Uterus (tissue), 4 donors: ENCODE results near the gene RBMS3. TPM values are rescaled to one million over a fixed set of nuclear protein-coding genes. Genes with fewer than 3 reads are reported as not detected.
A peak's percentile ranks its signal among the peaks of the same experiment; 100 is the strongest.
"Not testable (repeated sequence)": the region's sequence is repeated elsewhere in the genome, so short reads cannot be mapped to it uniquely, and the experiment has no call there.

Source experiments
- DNase-seq, 2 donors: peaks; one replicate each; pipeline ENCODE4 v3.0.0-alpha.2; 2019 to 2020
- H3K27ac ChIP-seq, 2 donors: fragments of 200-600 bp; sonication (generic); 1 replicate in 1 of 2; 2 replicates in 1 of 2; pipeline ENCODE4 v1.5.1; 2016 to 2018
- H3K27me3 ChIP-seq, 2 donors: fragments of 200-600 bp; sonication (generic); one replicate each; pipeline ENCODE4 v1.5.1; 2018 to 2019; ENCODE audit warnings: control low read depth in 1 of 2
- H3K36me3 ChIP-seq, 2 donors: fragments of 200-600 bp; sonication (generic); one replicate each; pipeline ENCODE4 v1.5.1; 2019; ENCODE audit warnings: control low read depth in 1 of 2
- H3K4me1 ChIP-seq, 2 donors: fragments of 200-600 bp; sonication (generic); one replicate each; pipeline ENCODE4 v1.5.1; 2018 to 2019; ENCODE audit warnings: control low read depth in 1 of 2
- H3K4me3 ChIP-seq, 2 donors: fragments of 200-600 bp; sonication (generic); 1 replicate in 1 of 2; 2 replicates in 1 of 2; pipeline ENCODE4 v1.5.1; 2018 to 2019; ENCODE audit warnings: mild to moderate bottlenecking in 1 of 2
- H3K9me3 ChIP-seq, 2 donors: fragments of 200-600 bp; sonication (generic); one replicate each; pipeline ENCODE4 v1.5.1; 2019; ENCODE audit warnings: control low read depth in 1 of 2
- CTCF ChIP-seq, 4 experiments: fragments of 200-600 bp in 2 of 4; fragments of 450-650 bp in 2 of 4; sonication (generic) in 2 of 4; IDR thresholded peaks; one replicate each; pipeline ENCODE4 v1.5.1; 2016 to 2019; ENCODE audit warnings: antibody characterized with exemption in 4 of 4, mild to moderate bottlenecking in 2 of 4, moderate library complexity in 1 of 4
- POLR2A ChIP-seq, 2 donors: fragments of 450-650 bp; IDR thresholded peaks; one replicate each; pipeline ENCODE4 v1.6.1; 2016; ENCODE audit warnings: antibody characterized with exemption in 2 of 2, mild to moderate bottlenecking in 1 of 2, moderate library complexity in 1 of 2
- intact Hi-C: fragments of 100-400 bp; cut with DNase I; formaldehyde crosslinking; loops from one replicate; pipeline ENCODE4 v1.15.1; 2023; ENCODE audit warnings: low total_unique reads
- total RNA-seq, 4 donors: library from RNA; depleted of rRNA in 3 of 4; stranded (reverse); fragments of >200 nt in 3 of 4; gene quantifications; one replicate each; pipeline versions ENCODE4 v1.1.0 to v1.2.4, GENCODE V29; 2014 to 2023
- donor health status: DM: yes; HTN: yes; CAD: no.

RBMS3 gene
- total RNA-seq, 4 donors from 2014 or later = 45.9 to 113 (median 75.4) TPM

- Histone ChIP-seq H3K4me3 (no peak overlapping the region), H3K36me3 (no peaks in the 10 kb centered on the region), H3K27ac (no peak overlapping the region), H3K27me3 (no peaks in the 10 kb centered on the region), H3K4me1 (no peaks in the 10 kb centered on the region), H3K9me3 (no peaks in the 10 kb centered on the region)
- TF ChIP-seq CTCF (IDR thresholded peaks at IDR 0.05) (peak; percentile 62 to 75 (median 70)), POLR2A (IDR thresholded peaks at IDR 0.05) (no peak)
- intact Hi-C loops = no loop called here
- DNase-seq = peak; percentile 49 to 69
Measured at GRCh38 chr3:30042274-30042859, 761.5 kb downstream of the RBMS3 start.

GRCh38 chr3:30042916-30043555 is 762.2 kb downstream of the RBMS3 start:
- Histone ChIP-seq H3K27me3 (no peaks in the 10 kb centered on the region), H3K27ac (no peak overlapping the region), H3K36me3 (no peaks in the 10 kb centered on the region), H3K9me3 (no peaks in the 10 kb centered on the region), H3K4me1 (no peaks in the 10 kb centered on the region), H3K4me3 (no peak overlapping the region)
- no peak for DNase-seq
- intact Hi-C loops = no loop called here
- TF ChIP-seq CTCF (IDR thresholded peaks at IDR 0.05) (no peak), POLR2A (IDR thresholded peaks at IDR 0.05) (no peak)

GRCh38 chr3:30044515-30044914 is 763.6 kb downstream of the RBMS3 start:
- DNase-seq = no peak
- intact Hi-C loops = no loop called here
- Histone ChIP-seq H3K27me3 (no peaks in the 10 kb centered on the region), H3K36me3 (no peaks in the 10 kb centered on the region), H3K4me3 (no peak overlapping the region), H3K9me3 (no peaks in the 10 kb centered on the region), H3K27ac (no peak overlapping the region), H3K4me1 (no peaks in the 10 kb centered on the region)
- no peak for TF ChIP-seq POLR2A (IDR thresholded peaks at IDR 0.05)
- TF ChIP-seq CTCF (IDR thresholded peaks at IDR 0.05) = no peak

- H3K27me3 ChIP-seq = no peaks in the 10 kb centered on the region
- H3K9me3 ChIP-seq = no peaks in the 10 kb centered on the region
- H3K4me3 ChIP-seq = no peak overlapping the region
- H3K27ac ChIP-seq = no peak overlapping the region
- intact Hi-C loops = no loop called here
- H3K36me3 ChIP-seq = no peaks in the 10 kb centered on the region
- TF ChIP-seq CTCF (IDR thresholded peaks at IDR 0.05) (no peak), POLR2A (IDR thresholded peaks at IDR 0.05) (no peak)
- no peak for DNase-seq
- no peaks in the 10 kb centered on the region for H3K4me1 ChIP-seq
Measured at GRCh38 chr3:30048431-30048830, 767.6 kb downstream of the RBMS3 start.

GRCh38 chr3:30050116-30050515 is 769.2 kb downstream of the RBMS3 start:
- H3K4me1 ChIP-seq, intact Hi-C loops, H3K27ac ChIP-seq, H3K27me3 ChIP-seq, H3K36me3 ChIP-seq, DNase-seq, H3K4me3 ChIP-seq, H3K9me3 ChIP-seq: not testable (repeated sequence)
